ENCODE results near the gene ACVR2A.

ACVR2A gene

GRCh38 chr2:147937744-147938349, 93.0 kb downstream of the ACVR2A start:
- no peak for DNase-seq (ENCODE audit: insufficient read length, low spot score)

GRCh38 chr2:147939313-147939712, 94.5 kb downstream of the ACVR2A start:
- FAIRE-seq: no peak
- TF ChIP-seq CTCF (IDR thresholded peaks at IDR 0.05; ENCODE audit: insufficient read depth, missing control alignments): no peak
- no peak for DNase-seq (ENCODE audit: insufficient read length, low spot score)

More at GRCh38 chr2:147937744-147938349, 93.0 kb downstream of the ACVR2A start:
- TF ChIP-seq CTCF (IDR thresholded peaks at IDR 0.05; ENCODE audit: insufficient read depth, missing control alignments): peak; percentile 76
- peak; percentile 84 for FAIRE-seq

GRCh38 chr2:147945660-147946059, 100.8 kb downstream of the ACVR2A start:
- no peak for TF ChIP-seq CTCF (IDR thresholded peaks at IDR 0.05; ENCODE audit: insufficient read depth, missing control alignments)
- DNase-seq (ENCODE audit: insufficient read length, low spot score): no peak
- FAIRE-seq: no peak

GRCh38 chr2:147952118-147952517, 107.3 kb downstream of the ACVR2A start:
- FAIRE-seq: no peak
- TF ChIP-seq CTCF (IDR thresholded peaks at IDR 0.05; ENCODE audit: insufficient read depth, missing control alignments): no peak
- DNase-seq (ENCODE audit: insufficient read length, low spot score): no peak

- TF ChIP-seq CTCF (IDR thresholded peaks at IDR 0.05; ENCODE audit: insufficient read depth, missing control alignments): no peak
- DNase-seq (ENCODE audit: insufficient read length, low spot score) (no peak), FAIRE-seq (no peak)
Measured at GRCh38 chr2:147968571-147968970, 123.7 kb downstream of the ACVR2A start.

GRCh38 chr2:147976102-147976501, 131.3 kb downstream of the ACVR2A start:
- TF ChIP-seq CTCF (IDR thresholded peaks at IDR 0.05; ENCODE audit: insufficient read depth, missing control alignments): no peak
- no peak for DNase-seq (ENCODE audit: insufficient read length, low spot score)
- FAIRE-seq: no peak

- FAIRE-seq: no peak
Measured at GRCh38 chr2:147977679-147978078, 132.8 kb downstream of the ACVR2A start.

More at GRCh38 chr2:147977679-147978078, 132.8 kb downstream of the ACVR2A start:
- no peak for DNase-seq (ENCODE audit: insufficient read length, low spot score)
- TF ChIP-seq CTCF (IDR thresholded peaks at IDR 0.05; ENCODE audit: insufficient read depth, missing control alignments): no peak

All from D721Med (cell line).